ENCODE measurements around the gene ACOX2. TPM values are rescaled to one million over a fixed set of nuclear protein-coding genes. Genes with fewer than 3 reads are reported as not detected.

The ACOX2 gene
- total and polyA plus RNA-seq, 2 of the 13 experiments (the other 11 are each of a cell fraction or from before 2014, with no cell fraction given) = 42.6 to 98.5 TPM

DNA sequence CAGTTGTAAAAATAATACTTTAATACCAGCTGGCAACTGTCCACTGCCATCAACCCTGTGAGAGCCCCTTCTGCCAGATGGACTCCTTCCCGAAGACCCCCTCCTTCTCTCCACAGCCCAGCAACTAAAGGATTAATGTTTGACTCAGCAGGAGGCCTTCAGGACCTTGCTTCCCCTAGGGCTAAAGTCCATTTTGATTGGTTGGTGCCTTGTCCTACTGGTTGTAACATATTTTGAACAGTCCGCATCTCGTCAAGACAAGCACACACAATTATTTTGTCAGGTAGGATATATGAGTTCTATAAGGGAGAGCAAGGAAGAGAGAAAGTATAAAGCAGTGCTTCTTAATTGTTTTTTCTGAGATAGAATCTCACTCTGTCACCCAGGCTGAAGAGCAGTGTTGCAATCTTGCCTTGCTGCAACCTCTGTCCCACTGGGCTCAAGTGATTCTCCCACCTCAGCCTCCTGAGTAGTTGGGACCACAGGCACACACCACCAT, 18.6 kb downstream of the ACOX2 start (continued):
- TF ChIP-seq, protein P1, sequence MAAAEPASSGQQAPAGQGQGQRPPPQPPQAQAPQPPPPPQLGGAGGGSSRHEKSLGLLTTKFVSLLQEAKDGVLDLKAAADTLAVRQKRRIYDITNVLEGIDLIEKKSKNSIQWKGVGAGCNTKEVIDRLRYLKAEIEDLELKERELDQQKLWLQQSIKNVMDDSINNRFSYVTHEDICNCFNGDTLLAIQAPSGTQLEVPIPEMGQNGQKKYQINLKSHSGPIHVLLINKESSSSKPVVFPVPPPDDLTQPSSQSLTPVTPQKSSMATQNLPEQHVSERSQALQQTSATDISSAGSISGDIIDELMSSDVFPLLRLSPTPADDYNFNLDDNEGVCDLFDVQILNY (CRISPR knock-in tag; conservative IDR thresholded peaks at IDR 0.05) = no peak
- TF ChIP-seq TEAD2 (CRISPR knock-in tag; IDR thresholded peaks at IDR 0.05) = no peak
- TF ChIP-seq, protein P2, sequence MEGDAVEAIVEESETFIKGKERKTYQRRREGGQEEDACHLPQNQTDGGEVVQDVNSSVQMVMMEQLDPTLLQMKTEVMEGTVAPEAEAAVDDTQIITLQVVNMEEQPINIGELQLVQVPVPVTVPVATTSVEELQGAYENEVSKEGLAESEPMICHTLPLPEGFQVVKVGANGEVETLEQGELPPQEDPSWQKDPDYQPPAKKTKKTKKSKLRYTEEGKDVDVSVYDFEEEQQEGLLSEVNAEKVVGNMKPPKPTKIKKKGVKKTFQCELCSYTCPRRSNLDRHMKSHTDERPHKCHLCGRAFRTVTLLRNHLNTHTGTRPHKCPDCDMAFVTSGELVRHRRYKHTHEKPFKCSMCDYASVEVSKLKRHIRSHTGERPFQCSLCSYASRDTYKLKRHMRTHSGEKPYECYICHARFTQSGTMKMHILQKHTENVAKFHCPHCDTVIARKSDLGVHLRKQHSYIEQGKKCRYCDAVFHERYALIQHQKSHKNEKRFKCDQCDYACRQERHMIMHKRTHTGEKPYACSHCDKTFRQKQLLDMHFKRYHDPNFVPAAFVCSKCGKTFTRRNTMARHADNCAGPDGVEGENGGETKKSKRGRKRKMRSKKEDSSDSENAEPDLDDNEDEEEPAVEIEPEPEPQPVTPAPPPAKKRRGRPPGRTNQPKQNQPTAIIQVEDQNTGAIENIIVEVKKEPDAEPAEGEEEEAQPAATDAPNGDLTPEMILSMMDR (CRISPR knock-in tag; IDR thresholded peaks at IDR 0.05) = no peak
- TF ChIP-seq NFKB2 (CRISPR knock-in tag; IDR thresholded peaks at IDR 0.05; ENCODE audit: borderline replicate concordance) = no peak
- TF ChIP-seq ZMYM2 (CRISPR knock-in tag; IDR thresholded peaks at IDR 0.05) = no peak
- TF ChIP-seq FOSL1 (CRISPR knock-in tag; IDR thresholded peaks at IDR 0.05; ENCODE audit: borderline replicate concordance) = no peak
- TF ChIP-seq CBX2 (IDR thresholded peaks at IDR 0.05; ENCODE audit: low read depth, low read length) = no peak
- TF ChIP-seq CBX2 (CRISPR knock-in tag; IDR thresholded peaks at IDR 0.05; ENCODE audit: low read depth) = no peak
- no peak for TF ChIP-seq ZNF225 (CRISPR knock-in tag; IDR thresholded peaks at IDR 0.05)
- no peak for TF ChIP-seq ZNF773 (CRISPR knock-in tag; IDR thresholded peaks at IDR 0.05; ENCODE audit: borderline replicate concordance)
- TF ChIP-seq HNRNPLL (IDR thresholded peaks at IDR 0.05; ENCODE audit: low read depth, low read length, poor library complexity, severe bottlenecking) = no peak
- TF ChIP-seq, protein P3, sequence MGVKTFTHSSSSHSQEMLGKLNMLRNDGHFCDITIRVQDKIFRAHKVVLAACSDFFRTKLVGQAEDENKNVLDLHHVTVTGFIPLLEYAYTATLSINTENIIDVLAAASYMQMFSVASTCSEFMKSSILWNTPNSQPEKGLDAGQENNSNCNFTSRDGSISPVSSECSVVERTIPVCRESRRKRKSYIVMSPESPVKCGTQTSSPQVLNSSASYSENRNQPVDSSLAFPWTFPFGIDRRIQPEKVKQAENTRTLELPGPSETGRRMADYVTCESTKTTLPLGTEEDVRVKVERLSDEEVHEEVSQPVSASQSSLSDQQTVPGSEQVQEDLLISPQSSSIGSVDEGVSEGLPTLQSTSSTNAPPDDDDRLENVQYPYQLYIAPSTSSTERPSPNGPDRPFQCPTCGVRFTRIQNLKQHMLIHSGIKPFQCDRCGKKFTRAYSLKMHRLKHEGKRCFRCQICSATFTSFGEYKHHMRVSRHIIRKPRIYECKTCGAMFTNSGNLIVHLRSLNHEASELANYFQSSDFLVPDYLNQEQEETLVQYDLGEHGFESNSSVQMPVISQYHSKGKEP (CRISPR knock-in tag; IDR thresholded peaks at IDR 0.05) = no peak
- TF ChIP-seq, protein P4, sequence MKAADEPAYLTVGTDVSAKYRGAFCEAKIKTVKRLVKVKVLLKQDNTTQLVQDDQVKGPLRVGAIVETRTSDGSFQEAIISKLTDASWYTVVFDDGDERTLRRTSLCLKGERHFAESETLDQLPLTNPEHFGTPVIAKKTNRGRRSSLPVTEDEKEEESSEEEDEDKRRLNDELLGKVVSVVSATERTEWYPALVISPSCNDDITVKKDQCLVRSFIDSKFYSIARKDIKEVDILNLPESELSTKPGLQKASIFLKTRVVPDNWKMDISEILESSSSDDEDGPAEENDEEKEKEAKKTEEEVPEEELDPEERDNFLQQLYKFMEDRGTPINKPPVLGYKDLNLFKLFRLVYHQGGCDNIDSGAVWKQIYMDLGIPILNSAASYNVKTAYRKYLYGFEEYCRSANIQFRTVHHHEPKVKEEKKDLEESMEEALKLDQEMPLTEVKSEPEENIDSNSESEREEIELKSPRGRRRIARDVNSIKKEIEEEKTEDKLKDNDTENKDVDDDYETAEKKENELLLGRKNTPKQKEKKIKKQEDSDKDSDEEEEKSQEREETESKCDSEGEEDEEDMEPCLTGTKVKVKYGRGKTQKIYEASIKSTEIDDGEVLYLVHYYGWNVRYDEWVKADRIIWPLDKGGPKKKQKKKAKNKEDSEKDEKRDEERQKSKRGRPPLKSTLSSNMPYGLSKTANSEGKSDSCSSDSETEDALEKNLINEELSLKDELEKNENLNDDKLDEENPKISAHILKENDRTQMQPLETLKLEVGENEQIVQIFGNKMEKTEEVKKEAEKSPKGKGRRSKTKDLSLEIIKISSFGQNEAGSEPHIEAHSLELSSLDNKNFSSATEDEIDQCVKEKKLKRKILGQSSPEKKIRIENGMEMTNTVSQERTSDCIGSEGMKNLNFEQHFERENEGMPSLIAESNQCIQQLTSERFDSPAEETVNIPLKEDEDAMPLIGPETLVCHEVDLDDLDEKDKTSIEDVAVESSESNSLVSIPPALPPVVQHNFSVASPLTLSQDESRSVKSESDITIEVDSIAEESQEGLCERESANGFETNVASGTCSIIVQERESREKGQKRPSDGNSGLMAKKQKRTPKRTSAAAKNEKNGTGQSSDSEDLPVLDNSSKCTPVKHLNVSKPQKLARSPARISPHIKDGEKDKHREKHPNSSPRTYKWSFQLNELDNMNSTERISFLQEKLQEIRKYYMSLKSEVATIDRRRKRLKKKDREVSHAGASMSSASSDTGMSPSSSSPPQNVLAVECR (CRISPR knock-in tag; IDR thresholded peaks at IDR 0.05; ENCODE audit: borderline replicate concordance) = no peak; the same call in 1 of the 2 replicates
- TF ChIP-seq CENPT (CRISPR knock-in tag; IDR thresholded peaks at IDR 0.05; ENCODE audit: low read depth) = no peak
- TF ChIP-seq DNMT3B (CRISPR knock-in tag; conservative IDR thresholded peaks at IDR 0.05) = no peak
- TF ChIP-seq, protein P5, sequence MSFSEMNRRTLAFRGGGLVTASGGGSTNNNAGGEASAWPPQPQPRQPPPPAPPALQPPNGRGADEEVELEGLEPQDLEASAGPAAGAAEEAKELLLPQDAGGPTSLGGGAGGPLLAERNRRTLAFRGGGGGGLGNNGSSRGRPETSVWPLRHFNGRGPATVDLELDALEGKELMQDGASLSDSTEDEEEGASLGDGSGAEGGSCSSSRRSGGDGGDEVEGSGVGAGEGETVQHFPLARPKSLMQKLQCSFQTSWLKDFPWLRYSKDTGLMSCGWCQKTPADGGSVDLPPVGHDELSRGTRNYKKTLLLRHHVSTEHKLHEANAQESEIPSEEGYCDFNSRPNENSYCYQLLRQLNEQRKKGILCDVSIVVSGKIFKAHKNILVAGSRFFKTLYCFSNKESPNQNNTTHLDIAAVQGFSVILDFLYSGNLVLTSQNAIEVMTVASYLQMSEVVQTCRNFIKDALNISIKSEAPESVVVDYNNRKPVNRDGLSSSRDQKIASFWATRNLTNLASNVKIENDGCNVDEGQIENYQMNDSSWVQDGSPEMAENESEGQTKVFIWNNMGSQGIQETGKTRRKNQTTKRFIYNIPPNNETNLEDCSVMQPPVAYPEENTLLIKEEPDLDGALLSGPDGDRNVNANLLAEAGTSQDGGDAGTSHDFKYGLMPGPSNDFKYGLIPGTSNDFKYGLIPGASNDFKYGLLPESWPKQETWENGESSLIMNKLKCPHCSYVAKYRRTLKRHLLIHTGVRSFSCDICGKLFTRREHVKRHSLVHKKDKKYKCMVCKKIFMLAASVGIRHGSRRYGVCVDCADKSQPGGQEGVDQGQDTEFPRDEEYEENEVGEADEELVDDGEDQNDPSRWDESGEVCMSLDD (CRISPR knock-in tag; IDR thresholded peaks at IDR 0.05; ENCODE audit: borderline replicate concordance) = no peak
- no peak for TF ChIP-seq NCOA2 (CRISPR knock-in tag; IDR thresholded peaks at IDR 0.05)
- 0 out of 2 replicates have a peak, but pooled peaks have one; percentile 31 for TF ChIP-seq ZNF644 (CRISPR knock-in tag; IDR thresholded peaks at IDR 0.05; ENCODE audit: low read depth)
- TF ChIP-seq SRSF4 (IDR thresholded peaks at IDR 0.05; ENCODE audit: low read depth, low read length, poor library complexity, severe bottlenecking) = no peak
